Neural progenitor cell (in vitro differentiated cells): ENCODE data around the gene MVK.

ENCODE experiments used
- EZH2 ChIP-seq: fragments of 200-600 bp; sonication (generic); IDR thresholded peaks from 2 replicates; pipeline ENCODE4 v1.6.1; 2017; ENCODE audit warnings: antibody characterized with exemption, mild to moderate bottlenecking, moderate library complexity
- TF ChIP-seq, protein P1 (sequence below): fragments of 200-600 bp; sonication (generic); IDR thresholded peaks from 2 replicates; pipeline ENCODE4 v1.5.1; 2017; ENCODE audit warnings: antibody characterized with exemption, mild to moderate bottlenecking

DNA sequence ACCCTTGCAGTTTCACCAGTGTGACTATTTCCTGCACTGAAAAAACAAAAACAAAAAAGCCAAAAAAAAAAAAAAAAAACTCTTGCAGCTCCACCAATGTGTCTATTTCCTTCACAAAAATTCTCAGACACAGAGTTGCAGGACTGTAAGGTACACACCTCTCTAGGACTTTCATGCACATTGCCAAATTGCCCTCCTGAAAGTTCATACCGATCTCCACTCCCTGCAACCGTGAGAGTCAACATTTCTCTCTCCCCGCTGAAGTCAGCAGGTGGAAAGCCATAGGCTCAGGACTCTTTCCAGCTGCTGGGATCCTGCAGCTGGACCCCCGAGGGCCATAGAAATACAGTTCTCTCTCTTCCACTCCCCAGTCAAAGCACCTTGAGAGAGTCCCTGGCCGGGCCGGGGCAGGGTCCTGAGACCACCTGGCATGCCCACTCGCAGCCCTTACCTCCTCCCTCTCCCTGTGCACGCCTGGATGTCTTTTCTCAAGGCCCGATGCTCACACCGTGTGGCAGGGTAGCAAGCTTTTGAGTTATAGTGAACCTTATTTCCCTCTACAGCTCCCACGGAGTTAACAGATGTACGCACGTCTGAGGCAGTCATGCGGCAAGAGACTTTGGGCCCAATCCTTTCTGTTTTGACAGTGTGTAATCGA is 23.9 kb upstream of the MVK start:
- TF ChIP-seq, protein P1, sequence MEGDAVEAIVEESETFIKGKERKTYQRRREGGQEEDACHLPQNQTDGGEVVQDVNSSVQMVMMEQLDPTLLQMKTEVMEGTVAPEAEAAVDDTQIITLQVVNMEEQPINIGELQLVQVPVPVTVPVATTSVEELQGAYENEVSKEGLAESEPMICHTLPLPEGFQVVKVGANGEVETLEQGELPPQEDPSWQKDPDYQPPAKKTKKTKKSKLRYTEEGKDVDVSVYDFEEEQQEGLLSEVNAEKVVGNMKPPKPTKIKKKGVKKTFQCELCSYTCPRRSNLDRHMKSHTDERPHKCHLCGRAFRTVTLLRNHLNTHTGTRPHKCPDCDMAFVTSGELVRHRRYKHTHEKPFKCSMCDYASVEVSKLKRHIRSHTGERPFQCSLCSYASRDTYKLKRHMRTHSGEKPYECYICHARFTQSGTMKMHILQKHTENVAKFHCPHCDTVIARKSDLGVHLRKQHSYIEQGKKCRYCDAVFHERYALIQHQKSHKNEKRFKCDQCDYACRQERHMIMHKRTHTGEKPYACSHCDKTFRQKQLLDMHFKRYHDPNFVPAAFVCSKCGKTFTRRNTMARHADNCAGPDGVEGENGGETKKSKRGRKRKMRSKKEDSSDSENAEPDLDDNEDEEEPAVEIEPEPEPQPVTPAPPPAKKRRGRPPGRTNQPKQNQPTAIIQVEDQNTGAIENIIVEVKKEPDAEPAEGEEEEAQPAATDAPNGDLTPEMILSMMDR, result no peak
- TF ChIP-seq EZH2, result no peak
